ENCODE results near the gene SLC24A4.

SLC24A4 gene

GRCh38 chr14:92425101-92425500 is 102.1 kb downstream of the SLC24A4 start:
- H3K4me2 ChIP-seq (ENCODE audit: low read length): no peak overlapping the region
- no peaks in the 10 kb centered on the region; the same call in 1 of the 2 replicates for H3K27me3 ChIP-seq (ENCODE audit: control insufficient read depth, low read length)
- H3K4me1 ChIP-seq (ENCODE audit: control insufficient read depth, low read length): no peaks in the 10 kb centered on the region
- H3K9me3 ChIP-seq (ENCODE audit: control insufficient read depth, insufficient read depth, low read length): no peaks in the 10 kb centered on the region
- no peaks in the 10 kb centered on the region for H4K20me1 ChIP-seq (ENCODE audit: control insufficient read depth, insufficient read depth, low read depth, low read length)
- TF ChIP-seq EZH2phosphoT487 (IDR thresholded peaks at IDR 0.05; ENCODE audit: borderline replicate concordance, low read length) (no peak), CTCF (IDR thresholded peaks at IDR 0.05; ENCODE audit: low read depth, low read length, poor library complexity, severe bottlenecking) (no peak)
- no peak overlapping the region for H3K4me3 ChIP-seq (ENCODE audit: low read length)
- no peaks in the 10 kb centered on the region for H3K79me2 ChIP-seq (ENCODE audit: control insufficient read depth, low read length)
- H3K9me2 ChIP-seq (replicated peaks; ENCODE audit: control insufficient read depth, low read length): no peaks in the 10 kb centered on the region
- no peaks in the 10 kb centered on the region for H3K36me3 ChIP-seq (ENCODE audit: control insufficient read depth, low read length)
- no peak overlapping the region for H3K27ac ChIP-seq (ENCODE audit: low read depth, low read length)
- H3F3A ChIP-seq (ENCODE audit: control insufficient read depth, insufficient read depth): no peaks in the 10 kb centered on the region

GRCh38 chr14:92426237-92426636 is 103.3 kb downstream of the SLC24A4 start:
- H4K20me1 ChIP-seq (ENCODE audit: control insufficient read depth, insufficient read depth, low read depth, low read length): no peaks in the 10 kb centered on the region
- no peak overlapping the region for H3K4me3 ChIP-seq (ENCODE audit: low read length)
- no peak overlapping the region for H3K4me2 ChIP-seq (ENCODE audit: low read length)
- no peaks in the 10 kb centered on the region for H3K9me3 ChIP-seq (ENCODE audit: control insufficient read depth, insufficient read depth, low read length)
- H3F3A ChIP-seq (ENCODE audit: control insufficient read depth, insufficient read depth): no peaks in the 10 kb centered on the region
- H3K4me1 ChIP-seq (ENCODE audit: control insufficient read depth, low read length): no peaks in the 10 kb centered on the region
- H3K9me2 ChIP-seq (replicated peaks; ENCODE audit: control insufficient read depth, low read length): no peaks in the 10 kb centered on the region
- H3K79me2 ChIP-seq (ENCODE audit: control insufficient read depth, low read length): no peaks in the 10 kb centered on the region
- TF ChIP-seq EZH2phosphoT487 (IDR thresholded peaks at IDR 0.05; ENCODE audit: borderline replicate concordance, low read length) (no peak), CTCF (IDR thresholded peaks at IDR 0.05; ENCODE audit: low read depth, low read length, poor library complexity, severe bottlenecking) (no peak)
- no peaks in the 10 kb centered on the region for H3K36me3 ChIP-seq (ENCODE audit: control insufficient read depth, low read length)
- no peaks in the 10 kb centered on the region for H3K27me3 ChIP-seq (ENCODE audit: control insufficient read depth, low read length)
- no peak overlapping the region for H3K27ac ChIP-seq (ENCODE audit: low read depth, low read length)

- Histone ChIP-seq H3K9me2 (replicated peaks; ENCODE audit: control insufficient read depth, low read length) (no peaks in the 10 kb centered on the region), H3K79me2 (ENCODE audit: control insufficient read depth, low read length) (no peaks in the 10 kb centered on the region), H3K4me3 (ENCODE audit: low read length) (no peak overlapping the region), H3K4me1 (ENCODE audit: control insufficient read depth, low read length) (no peaks in the 10 kb centered on the region), H3K9me3 (ENCODE audit: control insufficient read depth, insufficient read depth, low read length) (no peaks in the 10 kb centered on the region), H3K36me3 (ENCODE audit: control insufficient read depth, low read length) (no peaks in the 10 kb centered on the region), H3K27ac (ENCODE audit: low read depth, low read length) (no peak overlapping the region), H4K20me1 (ENCODE audit: control insufficient read depth, insufficient read depth, low read depth, low read length) (no peaks in the 10 kb centered on the region), H3K27me3 (ENCODE audit: control insufficient read depth, low read length) (no peaks in the 10 kb centered on the region), H3K4me2 (ENCODE audit: low read length) (no peak overlapping the region), H3F3A (ENCODE audit: control insufficient read depth, insufficient read depth) (no peaks in the 10 kb centered on the region)
- TF ChIP-seq CTCF (IDR thresholded peaks at IDR 0.05; ENCODE audit: low read depth, low read length, poor library complexity, severe bottlenecking) (no peak), EZH2phosphoT487 (IDR thresholded peaks at IDR 0.05; ENCODE audit: borderline replicate concordance, low read length) (no peak)
These were observed 104.1 kb downstream of the SLC24A4 start for GRCh38 chr14:92427096-92427495.

- H3K27me3 ChIP-seq (ENCODE audit: control insufficient read depth, low read length): no peaks in the 10 kb centered on the region
- H3K9me3 ChIP-seq (ENCODE audit: control insufficient read depth, insufficient read depth, low read length): no peaks in the 10 kb centered on the region
- no peak overlapping the region for H3K27ac ChIP-seq (ENCODE audit: low read depth, low read length)
- H3K4me1 ChIP-seq (ENCODE audit: control insufficient read depth, low read length): no peaks in the 10 kb centered on the region
- no peaks in the 10 kb centered on the region for H3K79me2 ChIP-seq (ENCODE audit: control insufficient read depth, low read length)
- H3K36me3 ChIP-seq (ENCODE audit: control insufficient read depth, low read length): no peaks in the 10 kb centered on the region
- no peak overlapping the region for H3K4me2 ChIP-seq (ENCODE audit: low read length)
- no peak overlapping the region for H3K4me3 ChIP-seq (ENCODE audit: low read length)
- H3K9me2 ChIP-seq (replicated peaks; ENCODE audit: control insufficient read depth, low read length): no peaks in the 10 kb centered on the region
- H3F3A ChIP-seq (ENCODE audit: control insufficient read depth, insufficient read depth): no peaks in the 10 kb centered on the region
- TF ChIP-seq CTCF (IDR thresholded peaks at IDR 0.05; ENCODE audit: low read depth, low read length, poor library complexity, severe bottlenecking) (no peak), EZH2phosphoT487 (IDR thresholded peaks at IDR 0.05; ENCODE audit: borderline replicate concordance, low read length) (no peak)
- no peaks in the 10 kb centered on the region for H4K20me1 ChIP-seq (ENCODE audit: control insufficient read depth, insufficient read depth, low read depth, low read length)
These were observed 107.7 kb downstream of the SLC24A4 start for GRCh38 chr14:92430686-92431085.
